Inflammatory macrophage treated with lipopolysaccharide for 4 hours (primary cell): ENCODE measurements around the gene COL8A2.
A peak's percentile ranks its signal among the peaks of the same experiment; 100 is the strongest.

Experiments
- DNase-seq: peaks from one replicate; pipeline ENCODE4 v3.0.0-alpha.2; 2020

Gene COL8A2

GRCh38 chr1:36135330-36135667 is 10.3 kb upstream of the COL8A2 start:
- DNase-seq = no peak

DNA sequence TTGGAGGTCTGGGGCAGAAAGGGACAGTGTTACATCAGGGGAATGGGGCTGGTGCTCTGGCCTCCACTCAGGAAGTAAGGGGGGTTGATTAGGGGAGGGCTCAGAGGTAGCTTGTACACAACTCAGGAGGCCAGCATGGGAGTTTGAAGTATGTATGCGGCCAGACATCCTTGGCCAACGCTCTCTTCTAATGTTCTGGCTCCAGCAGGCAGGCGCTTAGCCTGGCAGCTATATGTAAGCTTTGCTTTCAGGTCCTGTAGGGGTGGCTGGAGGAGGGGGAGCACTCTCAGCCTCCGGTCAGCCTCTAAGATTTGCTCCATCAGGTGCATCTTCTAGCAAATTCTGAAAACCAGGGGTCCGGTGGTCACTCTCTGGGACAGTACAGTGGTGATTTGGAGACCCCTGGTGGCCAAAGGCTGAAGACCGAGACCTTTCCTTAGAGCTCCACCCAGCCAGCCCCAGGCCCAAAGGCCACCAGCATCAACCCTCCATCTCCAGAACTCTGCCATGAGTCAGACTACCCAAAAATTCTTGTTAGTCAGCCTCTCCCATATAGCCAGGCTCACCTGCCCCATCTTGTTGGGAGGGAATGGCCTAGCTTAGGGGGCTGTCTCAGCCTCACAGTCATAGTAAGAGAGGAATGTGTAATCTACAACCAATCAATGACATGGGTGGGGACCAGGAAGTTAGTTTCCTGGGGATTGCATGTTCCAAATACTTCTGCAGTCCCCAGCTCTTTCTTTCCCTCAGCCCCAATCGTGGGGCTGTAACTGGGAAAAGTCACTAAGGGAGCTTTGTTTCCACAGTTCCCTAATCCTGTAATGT is 9.7 kb upstream of the COL8A2 start:
- peak; percentile 50 for DNase-seq

GRCh38 chr1:36134031-36134430 is 9.0 kb upstream of the COL8A2 start:
- no peak for DNase-seq

GRCh38 chr1:36133484-36133883 is 8.5 kb upstream of the COL8A2 start:
- peak; percentile 72 for DNase-seq

- no peak for DNase-seq
These were observed 7.0 kb upstream of the COL8A2 start for GRCh38 chr1:36132029-36132428.

DNA sequence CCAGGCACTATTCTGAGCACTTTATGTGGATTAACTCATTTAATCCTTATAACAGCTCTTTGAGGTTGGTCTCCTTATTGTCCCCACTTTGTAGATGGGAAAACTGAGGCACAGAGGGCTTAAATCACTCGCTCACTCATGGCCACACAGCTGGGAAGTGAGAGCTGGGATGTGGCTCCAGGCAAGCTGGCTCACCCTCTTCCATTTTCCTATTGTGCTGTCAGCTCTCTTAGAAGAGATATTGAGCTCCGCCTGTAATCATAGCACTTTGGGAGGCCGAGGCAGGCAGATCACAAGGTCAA is 3.8 kb upstream of the COL8A2 start:
- DNase-seq = no peak

- no peak for DNase-seq
These were observed 3.3 kb upstream of the COL8A2 start for GRCh38 chr1:36128126-36128904.

DNA sequence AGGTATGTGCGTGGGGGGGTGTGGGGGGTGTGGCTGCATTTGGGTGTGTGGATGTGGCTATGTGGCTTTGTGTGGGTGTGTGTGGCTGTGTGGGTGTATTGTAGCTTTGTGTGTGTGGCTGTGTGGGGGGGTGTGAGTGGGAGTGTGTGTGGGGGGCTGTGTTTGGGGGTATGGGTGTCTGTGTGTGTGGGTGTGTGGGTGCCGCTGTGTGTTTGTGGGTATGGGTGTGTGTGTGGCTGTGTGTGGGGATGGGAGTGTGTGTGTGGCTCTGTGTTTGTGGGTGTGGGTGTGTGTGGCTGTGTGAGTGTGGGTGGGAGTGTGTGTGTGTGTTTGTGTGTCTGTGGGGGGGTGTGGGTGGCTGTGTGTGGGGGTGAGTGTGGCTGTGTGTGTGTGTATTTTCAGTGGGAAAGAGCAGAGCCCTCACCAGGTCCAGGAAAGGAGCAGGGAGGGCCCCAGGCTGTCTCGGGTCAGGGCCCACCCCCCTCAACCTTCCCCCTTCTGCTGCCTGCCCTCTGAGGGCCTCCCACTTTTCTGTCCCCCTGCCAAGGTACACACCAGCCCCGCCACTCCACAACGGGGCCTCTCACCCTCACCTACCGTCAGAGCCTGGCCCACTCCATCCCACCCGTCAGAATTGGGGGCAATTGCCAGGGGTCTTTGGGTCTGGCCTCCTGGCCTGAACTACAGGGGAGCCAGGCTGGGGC is 1.9 kb upstream of the COL8A2 start:
- no peak for DNase-seq

DNA sequence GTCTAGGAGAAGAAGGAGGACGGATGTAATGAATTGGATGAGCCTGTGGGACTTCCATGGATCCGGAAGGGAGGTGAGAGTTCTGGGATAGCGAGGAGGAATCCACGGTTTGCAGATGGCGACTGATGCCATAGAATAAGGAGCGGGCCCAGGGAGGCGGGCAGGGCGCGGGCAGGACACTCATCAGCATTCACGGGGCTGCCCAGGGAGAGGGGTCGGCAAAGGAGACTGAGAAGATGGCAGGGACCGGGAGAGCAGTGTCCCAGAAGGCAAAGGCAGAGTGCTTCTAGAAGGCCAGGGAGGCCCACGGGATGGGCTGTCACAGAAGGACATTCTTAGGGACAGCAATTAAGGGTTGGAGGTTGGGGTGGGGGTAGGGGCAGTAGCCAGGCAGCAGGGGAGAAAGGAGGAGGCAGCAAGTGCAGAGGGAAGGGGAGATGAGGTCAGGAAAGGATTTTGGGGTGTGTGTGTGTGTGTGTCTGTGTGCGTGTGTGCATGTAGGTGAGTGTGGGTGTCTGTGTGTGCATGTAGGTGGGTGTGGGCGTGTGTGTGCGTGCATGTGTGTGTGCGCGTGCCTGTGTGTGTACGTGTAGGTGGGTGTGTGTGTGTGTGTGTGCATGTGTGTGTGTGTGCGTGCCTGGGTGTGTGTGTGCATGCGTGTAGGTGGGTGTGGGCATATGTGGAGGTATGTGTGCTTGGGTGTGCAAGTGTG is 1.1 kb upstream of the COL8A2 start:
- DNase-seq = no peak

DNA sequence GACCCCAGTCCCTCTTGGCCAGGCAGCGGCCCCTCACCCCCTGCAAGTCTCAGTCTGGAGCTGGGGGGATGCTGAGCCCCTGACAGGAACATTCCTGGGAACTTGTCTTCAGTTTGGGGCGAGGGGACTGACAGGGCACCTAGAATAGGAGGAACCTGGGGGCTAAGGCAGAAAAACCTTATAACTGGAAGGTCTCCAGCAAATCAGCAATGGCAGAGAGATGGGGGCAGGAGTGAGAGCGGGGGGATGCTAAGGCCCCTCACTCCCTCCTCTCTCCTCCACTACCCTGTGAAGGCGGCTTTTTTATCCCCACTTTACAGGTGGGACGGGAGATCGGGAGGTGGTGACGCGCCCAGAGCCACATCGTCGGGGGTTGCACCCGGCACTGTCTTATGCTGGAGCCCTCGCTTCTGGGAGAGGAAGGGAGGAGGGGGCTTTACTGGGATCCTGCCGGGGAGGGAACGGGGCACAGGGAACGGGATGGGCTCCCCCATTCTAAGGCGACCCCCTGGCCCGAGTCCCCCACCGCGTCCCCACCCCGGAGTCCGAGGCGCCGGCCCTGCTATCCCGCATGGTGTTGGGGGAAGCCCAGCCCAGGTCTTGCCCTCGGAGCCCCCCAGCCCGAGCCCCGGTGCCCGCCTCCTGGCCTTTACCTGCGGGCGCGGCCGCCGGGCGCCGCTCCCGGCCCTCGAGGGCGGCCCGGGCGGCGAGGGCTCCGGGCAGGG is 456 bp downstream of the COL8A2 start:
- DNase-seq = no peak

DNA sequence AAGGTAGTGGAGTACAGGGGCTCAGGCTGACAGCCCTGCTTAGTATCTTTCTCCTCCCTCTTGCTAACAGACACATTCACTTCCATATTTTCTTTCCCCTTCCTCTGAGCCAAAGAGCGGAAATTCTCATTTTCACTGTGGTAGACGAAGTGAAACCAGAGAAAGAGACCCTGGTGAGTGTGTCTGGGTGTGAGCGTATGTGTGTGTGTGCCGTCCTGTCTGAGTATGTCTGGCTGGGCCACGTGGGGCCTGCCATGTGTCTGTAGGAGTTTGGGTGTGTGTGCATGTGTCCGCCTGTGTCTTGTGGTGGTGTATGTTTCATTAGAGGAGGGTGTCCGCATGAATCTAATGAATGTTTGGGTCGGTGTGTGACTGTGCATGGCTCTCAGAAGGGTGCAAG is 1.7 kb downstream of the COL8A2 start:
- peak; percentile 91 for DNase-seq

- peak; percentile 66 for DNase-seq
These were observed 2.7 kb downstream of the COL8A2 start for GRCh38 chr1:36122062-36123030.

- DNase-seq = peak; percentile 69
These were observed 5.6 kb downstream of the COL8A2 start for GRCh38 chr1:36119456-36119855.

- DNase-seq = no peak
These were observed 6.4 kb downstream of the COL8A2 start for GRCh38 chr1:36118447-36119204.

GRCh38 chr1:36116901-36117300 is 8.1 kb downstream of the COL8A2 start:
- no peak for DNase-seq

- DNase-seq = peak; percentile 79
These were observed 9.1 kb downstream of the COL8A2 start for GRCh38 chr1:36115931-36116330.

DNA sequence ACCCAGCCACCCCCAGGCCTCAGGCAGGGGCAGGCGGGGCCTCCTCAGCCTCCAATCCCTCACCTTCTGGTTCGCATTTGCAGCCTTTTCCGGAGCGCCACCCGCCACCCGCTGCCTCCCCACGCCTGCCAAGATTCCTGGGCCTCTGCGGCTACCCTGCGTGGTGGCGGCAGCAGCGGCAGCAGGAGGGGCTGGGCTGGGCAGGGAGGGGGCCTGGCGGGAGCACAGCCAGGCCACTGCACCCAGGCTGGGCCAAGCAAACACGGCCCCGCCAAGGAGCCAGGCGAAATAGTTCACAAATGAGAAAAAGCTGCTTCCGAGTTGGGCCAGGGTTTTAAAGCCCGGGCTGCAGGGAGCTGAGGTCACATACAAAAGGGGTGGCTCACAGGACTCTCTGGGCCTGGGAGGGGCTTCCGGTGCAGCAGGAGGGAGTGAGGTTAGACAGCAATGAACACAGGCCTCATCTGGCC is 9.8 kb downstream of the COL8A2 start:
- no peak for DNase-seq

GRCh38 chr1:36114371-36114770 is 10.7 kb downstream of the COL8A2 start:
- no peak for DNase-seq

DNA sequence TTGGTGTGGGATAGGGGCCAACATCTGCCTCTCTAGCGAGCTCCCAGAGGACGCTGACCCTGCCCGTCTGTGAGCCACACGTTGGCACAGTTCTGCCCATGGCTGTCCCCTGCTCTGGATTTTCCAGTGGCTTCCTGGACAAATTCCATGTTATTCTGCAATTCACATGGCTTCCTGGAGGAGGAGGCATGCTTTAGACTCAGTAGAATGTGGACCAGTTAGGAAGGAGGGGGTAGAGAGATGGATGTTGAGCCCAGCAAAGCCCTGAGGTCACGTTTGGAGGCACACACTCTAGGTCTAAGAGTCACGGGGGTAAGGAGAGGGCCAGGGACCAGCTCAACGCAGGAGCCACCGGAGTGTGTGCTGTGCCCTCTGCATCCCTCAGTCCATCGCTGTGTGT is 12.2 kb downstream of the COL8A2 start:
- DNase-seq = no peak

DNA sequence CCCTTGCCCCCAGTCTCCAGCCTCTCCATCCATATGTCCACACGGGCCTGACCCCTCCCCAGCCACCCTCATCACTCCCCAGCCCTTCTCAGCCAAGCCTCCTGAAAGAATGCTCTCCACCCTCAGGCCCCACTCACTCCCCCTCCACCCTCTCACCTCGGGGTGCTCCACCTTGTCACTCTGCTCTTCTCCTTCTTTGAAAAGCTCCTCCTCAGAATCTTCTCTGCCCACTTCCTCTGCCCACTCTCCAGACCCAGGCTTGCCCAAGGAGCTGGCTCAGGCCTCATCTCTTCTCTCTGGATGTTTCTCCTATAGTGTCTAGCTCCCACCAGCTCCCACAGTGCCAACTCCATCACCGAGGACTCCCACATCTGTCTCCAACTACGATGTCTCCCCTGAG is 13.9 kb downstream of the COL8A2 start:
- no peak for DNase-seq
